ENCODE results near the gene RAPGEF4. TPM values are rescaled to one million over a fixed set of nuclear protein-coding genes. Genes with fewer than 3 reads are reported as not detected.

The RAPGEF4 gene
- total and polyA plus RNA-seq, 9 of the 15 experiments (the other 6 are each of a cell fraction or from before 2014, with no cell fraction given) = 0.04 to 0.33 (median 0.13) TPM; not detected in 6

- TF ChIP-seq, protein P1, sequence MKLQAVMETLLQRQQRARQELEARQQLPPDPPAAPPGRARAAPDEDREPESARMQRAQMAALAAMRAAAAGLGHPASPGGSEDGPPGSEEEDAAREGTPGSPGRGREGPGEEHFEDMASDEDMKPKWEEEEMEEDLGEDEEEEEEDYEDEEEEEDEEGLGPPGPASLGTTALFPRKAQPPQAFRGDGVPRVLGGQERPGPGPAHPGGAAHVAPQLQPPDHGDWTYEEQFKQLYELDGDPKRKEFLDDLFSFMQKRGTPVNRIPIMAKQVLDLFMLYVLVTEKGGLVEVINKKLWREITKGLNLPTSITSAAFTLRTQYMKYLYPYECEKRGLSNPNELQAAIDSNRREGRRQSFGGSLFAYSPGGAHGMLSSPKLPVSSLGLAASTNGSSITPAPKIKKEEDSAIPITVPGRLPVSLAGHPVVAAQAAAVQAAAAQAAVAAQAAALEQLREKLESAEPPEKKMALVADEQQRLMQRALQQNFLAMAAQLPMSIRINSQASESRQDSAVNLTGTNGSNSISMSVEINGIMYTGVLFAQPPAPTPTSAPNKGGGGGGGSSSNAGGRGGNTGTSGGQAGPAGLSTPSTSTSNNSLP (IDR thresholded peaks at IDR 0.05; ENCODE audit: borderline replicate concordance, low read depth, low read length) = 0 out of 2 replicates have a peak, but pooled peaks have one; percentile 13
- TF ChIP-seq KLF6 (CRISPR knock-in tag; IDR thresholded peaks at IDR 0.05; ENCODE audit: borderline replicate concordance) (no peak), ZC3H4 (CRISPR knock-in tag; IDR thresholded peaks at IDR 0.05; ENCODE audit: borderline replicate concordance) (no peak), MTA2 (IDR thresholded peaks at IDR 0.05; ENCODE audit: low read depth) (no peak), NR3C1 (CRISPR knock-in tag; IDR thresholded peaks at IDR 0.05) (no peak), ZBTB40 (IDR thresholded peaks at IDR 0.05) (no peak), ZBTB40 (CRISPR knock-in tag; IDR thresholded peaks at IDR 0.05) (no peak), ZNF41 (CRISPR knock-in tag; conservative IDR thresholded peaks at IDR 0.05) (no peak), KAT8 (IDR thresholded peaks at IDR 0.05; ENCODE audit: low read depth) (no peak), ZBTB7A (IDR thresholded peaks at IDR 0.05; ENCODE audit: borderline replicate concordance, control insufficient read depth, low read depth, low read length) (no peak)
- TF ChIP-seq, protein P2, sequence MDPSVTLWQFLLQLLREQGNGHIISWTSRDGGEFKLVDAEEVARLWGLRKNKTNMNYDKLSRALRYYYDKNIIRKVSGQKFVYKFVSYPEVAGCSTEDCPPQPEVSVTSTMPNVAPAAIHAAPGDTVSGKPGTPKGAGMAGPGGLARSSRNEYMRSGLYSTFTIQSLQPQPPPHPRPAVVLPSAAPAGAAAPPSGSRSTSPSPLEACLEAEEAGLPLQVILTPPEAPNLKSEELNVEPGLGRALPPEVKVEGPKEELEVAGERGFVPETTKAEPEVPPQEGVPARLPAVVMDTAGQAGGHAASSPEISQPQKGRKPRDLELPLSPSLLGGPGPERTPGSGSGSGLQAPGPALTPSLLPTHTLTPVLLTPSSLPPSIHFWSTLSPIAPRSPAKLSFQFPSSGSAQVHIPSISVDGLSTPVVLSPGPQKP (CRISPR knock-in tag; IDR thresholded peaks at IDR 0.05) = no peak
- TF ChIP-seq, protein P3, sequence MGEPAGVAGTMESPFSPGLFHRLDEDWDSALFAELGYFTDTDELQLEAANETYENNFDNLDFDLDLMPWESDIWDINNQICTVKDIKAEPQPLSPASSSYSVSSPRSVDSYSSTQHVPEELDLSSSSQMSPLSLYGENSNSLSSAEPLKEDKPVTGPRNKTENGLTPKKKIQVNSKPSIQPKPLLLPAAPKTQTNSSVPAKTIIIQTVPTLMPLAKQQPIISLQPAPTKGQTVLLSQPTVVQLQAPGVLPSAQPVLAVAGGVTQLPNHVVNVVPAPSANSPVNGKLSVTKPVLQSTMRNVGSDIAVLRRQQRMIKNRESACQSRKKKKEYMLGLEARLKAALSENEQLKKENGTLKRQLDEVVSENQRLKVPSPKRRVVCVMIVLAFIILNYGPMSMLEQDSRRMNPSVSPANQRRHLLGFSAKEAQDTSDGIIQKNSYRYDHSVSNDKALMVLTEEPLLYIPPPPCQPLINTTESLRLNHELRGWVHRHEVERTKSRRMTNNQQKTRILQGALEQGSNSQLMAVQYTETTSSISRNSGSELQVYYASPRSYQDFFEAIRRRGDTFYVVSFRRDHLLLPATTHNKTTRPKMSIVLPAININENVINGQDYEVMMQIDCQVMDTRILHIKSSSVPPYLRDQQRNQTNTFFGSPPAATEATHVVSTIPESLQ (CRISPR knock-in tag; IDR thresholded peaks at IDR 0.05) = no peak
These were observed 355.5 kb downstream of the RAPGEF4 start (continued) for GRCh38 chr2:173090973-173091660.

Data from K562 (cell line).